ENCODE results near the gene DYDC2.

DNA sequence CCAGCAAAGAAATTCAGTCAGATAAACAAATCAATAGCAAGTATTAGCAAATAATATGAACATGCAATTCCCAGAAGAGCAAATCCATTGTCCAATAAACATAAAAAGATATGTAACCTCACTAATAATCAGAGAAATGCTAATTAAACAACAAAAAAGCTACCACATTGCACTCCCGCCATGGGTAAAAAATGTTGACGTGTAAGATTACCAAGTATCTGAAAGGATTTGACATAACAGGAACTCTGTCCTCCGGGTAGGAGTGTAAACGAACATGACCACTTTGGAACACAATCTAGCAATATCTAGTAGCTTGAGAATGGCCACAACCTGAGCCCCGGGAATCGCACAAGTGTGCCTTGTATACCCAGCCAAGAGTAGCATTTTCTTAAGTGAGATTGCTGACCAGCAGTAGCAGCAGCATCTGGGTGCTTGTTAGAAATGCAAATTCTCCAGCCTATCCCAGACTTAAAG, 31.7 kb upstream of the DYDC2 start:
- TF ChIP-seq, protein P1, sequence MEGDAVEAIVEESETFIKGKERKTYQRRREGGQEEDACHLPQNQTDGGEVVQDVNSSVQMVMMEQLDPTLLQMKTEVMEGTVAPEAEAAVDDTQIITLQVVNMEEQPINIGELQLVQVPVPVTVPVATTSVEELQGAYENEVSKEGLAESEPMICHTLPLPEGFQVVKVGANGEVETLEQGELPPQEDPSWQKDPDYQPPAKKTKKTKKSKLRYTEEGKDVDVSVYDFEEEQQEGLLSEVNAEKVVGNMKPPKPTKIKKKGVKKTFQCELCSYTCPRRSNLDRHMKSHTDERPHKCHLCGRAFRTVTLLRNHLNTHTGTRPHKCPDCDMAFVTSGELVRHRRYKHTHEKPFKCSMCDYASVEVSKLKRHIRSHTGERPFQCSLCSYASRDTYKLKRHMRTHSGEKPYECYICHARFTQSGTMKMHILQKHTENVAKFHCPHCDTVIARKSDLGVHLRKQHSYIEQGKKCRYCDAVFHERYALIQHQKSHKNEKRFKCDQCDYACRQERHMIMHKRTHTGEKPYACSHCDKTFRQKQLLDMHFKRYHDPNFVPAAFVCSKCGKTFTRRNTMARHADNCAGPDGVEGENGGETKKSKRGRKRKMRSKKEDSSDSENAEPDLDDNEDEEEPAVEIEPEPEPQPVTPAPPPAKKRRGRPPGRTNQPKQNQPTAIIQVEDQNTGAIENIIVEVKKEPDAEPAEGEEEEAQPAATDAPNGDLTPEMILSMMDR (IDR thresholded peaks at IDR 0.05), result no peak
- no peak for TF ChIP-seq EZH2 (IDR thresholded peaks at IDR 0.05)

All from neural progenitor cell (in vitro differentiated cells).